ENCODE results near the gene ING3. TPM values are rescaled to one million over a fixed set of nuclear protein-coding genes. Genes with fewer than 3 reads are reported as not detected.
"Not testable (repeated sequence)": the region's sequence is repeated elsewhere in the genome, so short reads cannot be mapped to it uniquely, and the experiment has no call there.

Gene ING3
- total RNA-seq, 1 experiment from 2014 or later, result 29.2 TPM

DNA sequence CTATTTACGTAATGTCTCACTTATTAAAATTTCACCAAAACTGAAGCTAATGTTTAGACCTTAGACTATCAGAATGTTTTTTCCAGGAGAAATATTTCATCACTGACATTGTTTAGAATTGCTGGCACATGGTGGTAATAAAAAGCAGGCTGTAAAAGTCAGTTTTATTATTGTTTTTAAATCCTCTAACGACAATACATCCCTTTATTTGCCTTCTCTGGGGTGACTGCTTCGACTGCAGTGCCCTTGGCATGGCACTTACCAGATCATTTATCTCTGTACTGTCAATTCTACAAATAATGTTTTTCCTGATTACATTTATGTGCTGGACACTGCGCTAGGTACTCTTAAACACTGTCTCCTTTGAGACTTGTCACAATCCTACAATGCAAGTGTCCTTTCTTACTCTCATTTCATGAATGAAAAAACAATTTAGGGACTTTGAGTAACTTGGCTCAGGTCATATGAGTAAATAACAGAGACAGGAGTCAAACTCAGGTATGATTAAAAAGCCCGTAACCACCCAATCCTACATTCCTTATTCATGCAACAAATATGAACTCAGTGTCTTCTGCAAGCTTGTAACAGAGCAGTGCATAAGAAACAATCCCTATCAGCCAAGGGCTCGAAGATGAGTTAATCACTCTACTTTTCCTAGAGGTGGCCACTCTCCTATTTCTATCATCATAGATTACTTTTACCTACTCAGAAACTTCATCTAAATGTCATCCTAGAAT, 5.6 kb upstream of the ING3 start:
- peak; percentile 8 for DNase-seq (ENCODE audit: low read depth, low spot score)
- in situ Hi-C loops (cut with HindIII; ENCODE audit: low pct_unique_long_range_greater_than_20kb, low sequenced_read_pairs), result no loop called here

- DNase-seq (ENCODE audit: low read depth, low spot score), result no peak
- in situ Hi-C loops (cut with HindIII; ENCODE audit: low pct_unique_long_range_greater_than_20kb, low sequenced_read_pairs), result no loop called here
These were observed 2.6 kb upstream of the ING3 start for GRCh38 chr7:120947980-120948379.

DNA sequence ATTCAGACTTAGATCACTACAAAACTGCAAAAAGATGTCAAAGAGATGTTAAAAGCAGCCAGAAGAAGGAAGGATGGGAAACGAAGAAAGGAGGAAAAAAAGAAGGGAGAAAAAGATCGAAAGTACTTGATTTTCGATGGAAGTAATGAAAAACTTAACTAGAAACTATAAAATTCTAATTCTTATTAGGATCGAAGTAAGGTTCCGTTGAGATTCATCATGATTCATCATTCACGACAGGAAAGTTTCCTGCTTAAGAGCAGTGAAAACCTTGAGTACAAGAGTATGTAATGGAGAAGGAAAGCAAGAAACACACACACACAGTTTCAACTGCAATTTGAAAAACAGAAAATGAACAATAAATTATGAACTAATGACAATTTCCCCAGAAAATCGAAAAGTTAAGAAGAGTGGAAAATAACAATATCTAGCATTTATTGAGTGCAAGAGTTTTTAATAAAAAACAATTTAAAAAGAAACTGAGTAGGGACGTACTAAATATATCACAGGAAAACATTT, 1.1 kb upstream of the ING3 start:
- in situ Hi-C loops (cut with HindIII; ENCODE audit: low pct_unique_long_range_greater_than_20kb, low sequenced_read_pairs), result no loop called here
- no peak for DNase-seq (ENCODE audit: low read depth, low spot score)

- no peak for DNase-seq (ENCODE audit: low read depth, low spot score)
- in situ Hi-C loops (cut with HindIII; ENCODE audit: low pct_unique_long_range_greater_than_20kb, low sequenced_read_pairs), result no loop called here
These were observed 509 bp upstream of the ING3 start for GRCh38 chr7:120949998-120950538.

GRCh38 chr7:120951309-120951699, 727 bp downstream of the ING3 start:
- in situ Hi-C loops (cut with HindIII; ENCODE audit: low pct_unique_long_range_greater_than_20kb, low sequenced_read_pairs), result no loop called here
- no peak for DNase-seq (ENCODE audit: low read depth, low spot score)

- DNase-seq (ENCODE audit: low read depth, low spot score), result no peak
- in situ Hi-C loops (cut with HindIII; ENCODE audit: low pct_unique_long_range_greater_than_20kb, low sequenced_read_pairs), result no loop called here
These were observed 1.2 kb downstream of the ING3 start for GRCh38 chr7:120951826-120952225.

GRCh38 chr7:120955577-120956149, 5.1 kb downstream of the ING3 start:
- no peak for DNase-seq (ENCODE audit: low read depth, low spot score)
- in situ Hi-C loops (cut with HindIII; ENCODE audit: low pct_unique_long_range_greater_than_20kb, low sequenced_read_pairs), result no loop called here

DNA sequence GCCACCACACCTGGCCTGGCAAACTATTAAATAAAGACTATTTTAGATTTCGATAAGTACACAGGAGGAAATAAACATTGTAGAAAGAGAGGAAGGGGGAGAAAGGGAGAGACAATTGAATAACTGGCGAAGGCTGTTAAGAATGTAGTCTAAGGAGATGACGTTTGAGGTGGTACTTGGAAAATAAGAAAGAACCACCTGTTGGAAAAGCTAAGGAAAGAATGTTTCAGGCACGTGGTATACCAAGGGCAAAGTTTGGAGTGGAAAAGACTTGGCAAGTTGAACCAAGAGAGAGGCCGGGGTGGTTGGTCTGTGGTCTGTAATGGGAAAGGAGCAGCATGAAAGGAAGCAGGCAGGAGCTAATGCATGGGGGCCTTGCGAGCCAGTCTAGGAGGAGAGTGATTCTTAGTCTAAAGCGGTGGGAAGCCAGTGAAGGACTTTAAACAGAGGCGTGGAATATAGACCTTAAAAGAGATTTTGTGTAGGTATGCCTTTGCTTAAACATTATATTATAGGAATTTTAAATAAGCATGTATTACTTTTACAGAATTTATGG, 9.4 kb downstream of the ING3 start:
- in situ Hi-C loops (cut with HindIII; ENCODE audit: low pct_unique_long_range_greater_than_20kb, low sequenced_read_pairs), result no loop called here
- DNase-seq (ENCODE audit: low read depth, low spot score), result no peak

DNA sequence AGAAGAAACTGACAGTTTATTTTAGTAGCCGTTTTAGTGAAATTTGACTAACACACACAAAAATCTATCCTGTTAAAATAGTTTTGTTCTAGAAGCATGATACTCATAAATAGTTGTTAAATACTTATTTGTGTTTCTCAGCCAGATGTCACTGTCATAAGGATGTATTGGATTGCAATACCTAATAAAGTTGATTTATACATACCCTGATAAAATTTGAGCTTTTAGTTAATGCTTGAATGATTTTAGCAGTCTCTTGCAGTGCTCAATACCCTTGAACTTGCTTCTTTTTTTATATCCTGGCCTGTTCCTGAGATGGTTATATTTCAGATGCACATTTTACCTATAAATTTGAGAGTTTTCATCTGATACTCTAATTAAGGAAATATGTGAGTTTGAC, 10.1 kb downstream of the ING3 start:
- no peak for DNase-seq (ENCODE audit: low read depth, low spot score)
- in situ Hi-C loops (cut with HindIII; ENCODE audit: low pct_unique_long_range_greater_than_20kb, low sequenced_read_pairs), result no loop called here

- in situ Hi-C loops (cut with HindIII; ENCODE audit: low pct_unique_long_range_greater_than_20kb, low sequenced_read_pairs), result no loop called here
- no peak for DNase-seq (ENCODE audit: low read depth, low spot score)
These were observed 11.1 kb downstream of the ING3 start for GRCh38 chr7:120961638-120962173.

GRCh38 chr7:120964088-120964487, 13.5 kb downstream of the ING3 start:
- DNase-seq (ENCODE audit: low read depth, low spot score), result peak; percentile 72
- in situ Hi-C loops (cut with HindIII; ENCODE audit: low pct_unique_long_range_greater_than_20kb, low sequenced_read_pairs), result no loop called here

GRCh38 chr7:120966961-120967360, 16.4 kb downstream of the ING3 start:
- in situ Hi-C loops (cut with HindIII; ENCODE audit: low pct_unique_long_range_greater_than_20kb, low sequenced_read_pairs), result no loop called here
- peak; percentile 27 for DNase-seq (ENCODE audit: low read depth, low spot score)

GRCh38 chr7:120973849-120974248, 23.3 kb downstream of the ING3 start:
- DNase-seq (ENCODE audit: low read depth, low spot score), result peak; percentile 95
- in situ Hi-C loops (cut with HindIII; ENCODE audit: low pct_unique_long_range_greater_than_20kb, low sequenced_read_pairs), result no loop called here

GRCh38 chr7:120979765-120980499, 29.4 kb downstream of the ING3 start:
- DNase-seq (ENCODE audit: low read depth, low spot score), result peak; percentile 96
- in situ Hi-C loops (cut with HindIII; ENCODE audit: low pct_unique_long_range_greater_than_20kb, low sequenced_read_pairs), result no loop called here

GRCh38 chr7:120981117-120981516, 30.5 kb downstream of the ING3 start:
- in situ Hi-C loops (cut with HindIII; ENCODE audit: low pct_unique_long_range_greater_than_20kb, low sequenced_read_pairs), result no loop called here
- DNase-seq (ENCODE audit: low read depth, low spot score), result no peak

DNA sequence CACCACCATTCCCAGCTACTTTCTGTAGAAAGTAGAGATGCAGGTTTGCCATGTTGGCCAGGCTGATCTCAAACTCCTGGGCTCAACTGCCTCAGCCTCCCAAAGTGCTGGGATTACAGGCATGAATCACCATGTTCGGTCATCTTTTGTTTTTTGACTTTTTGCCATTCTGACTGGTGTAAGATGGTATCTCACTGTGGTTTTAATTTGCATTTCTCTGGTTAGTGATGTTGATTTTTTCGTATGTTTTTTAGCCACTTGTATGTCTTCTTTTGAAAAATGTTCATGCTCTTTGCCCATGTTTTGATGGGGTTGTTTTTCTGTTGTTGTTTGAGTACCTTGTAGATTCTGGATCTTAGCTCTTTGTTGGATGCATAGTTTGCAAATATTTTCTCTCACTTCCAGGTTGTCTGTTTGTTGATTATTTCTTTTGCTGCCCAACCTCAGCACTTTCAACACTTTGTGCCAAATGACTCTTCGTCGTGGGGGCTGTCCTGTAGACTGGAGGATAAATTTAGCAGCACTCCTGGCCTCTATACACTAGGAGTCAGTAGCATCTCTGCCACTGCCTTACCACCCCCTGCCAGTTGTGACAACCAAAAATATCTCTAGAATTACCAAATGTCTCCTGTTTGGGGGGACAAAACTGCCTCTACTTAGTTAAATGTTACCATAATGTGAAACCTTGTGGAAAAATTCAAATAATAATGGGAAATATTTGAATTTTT, 31.5 kb downstream of the ING3 start:
- DNase-seq (ENCODE audit: low read depth, low spot score), result no peak
- in situ Hi-C loops (cut with HindIII; ENCODE audit: low pct_unique_long_range_greater_than_20kb, low sequenced_read_pairs), result no loop called here

DNA sequence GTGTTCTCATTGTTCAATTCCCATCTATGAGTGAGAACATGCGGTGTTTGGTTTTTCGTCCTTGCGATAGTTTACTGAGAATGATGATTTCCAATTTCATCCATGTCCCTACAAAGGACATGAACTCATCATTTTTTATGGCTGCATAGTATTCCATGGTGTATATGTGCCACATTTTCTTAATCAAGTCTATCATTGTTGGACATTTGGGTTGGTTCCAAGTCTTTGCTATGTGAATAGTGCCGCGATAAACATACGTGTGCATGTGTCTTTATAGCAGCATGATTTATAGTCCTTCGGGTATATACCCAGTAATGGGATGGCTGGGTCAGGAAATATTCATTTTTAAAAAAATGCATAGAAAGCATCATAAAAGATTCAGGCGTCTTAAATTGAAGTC, 33.0 kb downstream of the ING3 start:
- DNase-seq (ENCODE audit: low read depth, low spot score); in situ Hi-C loops (cut with HindIII; ENCODE audit: low pct_unique_long_range_greater_than_20kb, low sequenced_read_pairs): not testable (repeated sequence)

Data from SK-MEL-5 (cell line).